Measurements from ENCODE around the gene MVB12B. TPM values are rescaled to one million over a fixed set of nuclear protein-coding genes. Genes with fewer than 3 reads are reported as not detected.

The MVB12B gene
- polyA plus RNA-seq, 1 donor from 2014 or later, result 39.5 TPM

- no peaks in the 10 kb centered on the region for H3K9me2 ChIP-seq (ENCODE audit: insufficient read depth, low read length)
- H3K36me3 ChIP-seq (ENCODE audit: insufficient read depth, low read length), result no peaks in the 10 kb centered on the region
- no peaks in the 10 kb centered on the region for H3F3A ChIP-seq (ENCODE audit: insufficient read depth, low read length, poor library complexity, severe bottlenecking)
- H3K27ac ChIP-seq (ENCODE audit: low read length), result no peak overlapping the region
- no peak overlapping the region for H2AFZ ChIP-seq (ENCODE audit: low read depth, low read length)
- H3K9ac ChIP-seq (ENCODE audit: low read length), result no peak overlapping the region
- H3K9me3 ChIP-seq (ENCODE audit: low read length), result no peaks in the 10 kb centered on the region
- H3K4me2 ChIP-seq (ENCODE audit: low read length), result no peak overlapping the region
- H3K79me2 ChIP-seq (replicated peaks; ENCODE audit: insufficient read depth, low read length), result no peaks in the 10 kb centered on the region
- TF ChIP-seq POLR2AphosphoS5 (IDR thresholded peaks at IDR 0.05) (no peak), RAD21 (conservative IDR thresholded peaks at IDR 0.05) (no peak), CTCF (IDR thresholded peaks at IDR 0.05; ENCODE audit: poor library complexity, severe bottlenecking) (no peak), TAF1 (IDR thresholded peaks at IDR 0.05; ENCODE audit: low read depth) (no peak), REST (IDR thresholded peaks at IDR 0.05; ENCODE audit: borderline replicate concordance) (no peak), SMC3 (conservative IDR thresholded peaks at IDR 0.05; ENCODE audit: poor library complexity) (no peak), EZH2 (IDR thresholded peaks at IDR 0.05; ENCODE audit: borderline replicate concordance, insufficient read depth, low read length, poor library complexity, severe bottlenecking) (no peak), EP300 (conservative IDR thresholded peaks at IDR 0.05; ENCODE audit: poor library complexity, severe bottlenecking) (no peak), MXI1 (conservative IDR thresholded peaks at IDR 0.05; ENCODE audit: poor library complexity, severe bottlenecking) (no peak)
- H3K27me3 ChIP-seq (ENCODE audit: insufficient read depth, low read depth, low read length), result no peaks in the 10 kb centered on the region
- H3K4me3 ChIP-seq (ENCODE audit: low read length), result no peak overlapping the region
- H4K20me1 ChIP-seq (ENCODE audit: insufficient read depth), result no peaks in the 10 kb centered on the region
These were observed 179.2 kb downstream of the MVB12B start for GRCh38 chr9:126505697-126506346.

- TF ChIP-seq POLR2AphosphoS5 (IDR thresholded peaks at IDR 0.05) (no peak), CTCF (IDR thresholded peaks at IDR 0.05; ENCODE audit: poor library complexity, severe bottlenecking) (no peak), MXI1 (conservative IDR thresholded peaks at IDR 0.05; ENCODE audit: poor library complexity, severe bottlenecking) (no peak), TAF1 (IDR thresholded peaks at IDR 0.05; ENCODE audit: low read depth) (no peak), REST (IDR thresholded peaks at IDR 0.05; ENCODE audit: borderline replicate concordance) (no peak), EP300 (conservative IDR thresholded peaks at IDR 0.05; ENCODE audit: poor library complexity, severe bottlenecking) (no peak), SMC3 (conservative IDR thresholded peaks at IDR 0.05; ENCODE audit: poor library complexity) (no peak), RAD21 (conservative IDR thresholded peaks at IDR 0.05) (no peak), EZH2 (IDR thresholded peaks at IDR 0.05; ENCODE audit: borderline replicate concordance, insufficient read depth, low read length, poor library complexity, severe bottlenecking) (no peak)
- Histone ChIP-seq H3K9ac (ENCODE audit: low read length) (no peak overlapping the region), H3K36me3 (ENCODE audit: insufficient read depth, low read length) (no peaks in the 10 kb centered on the region), H3F3A (ENCODE audit: insufficient read depth, low read length, poor library complexity, severe bottlenecking) (no peaks in the 10 kb centered on the region), H3K27me3 (ENCODE audit: insufficient read depth, low read depth, low read length) (no peaks in the 10 kb centered on the region), H3K27ac (ENCODE audit: low read length) (no peak overlapping the region), H2AFZ (ENCODE audit: low read depth, low read length) (no peak overlapping the region), H3K9me2 (ENCODE audit: insufficient read depth, low read length) (no peaks in the 10 kb centered on the region), H3K79me2 (replicated peaks; ENCODE audit: insufficient read depth, low read length) (no peaks in the 10 kb centered on the region), H3K4me2 (ENCODE audit: low read length) (no peak overlapping the region), H4K20me1 (ENCODE audit: insufficient read depth) (no peaks in the 10 kb centered on the region), H3K4me3 (ENCODE audit: low read length) (no peak overlapping the region), H3K9me3 (ENCODE audit: low read length) (no peaks in the 10 kb centered on the region)
These were observed 180.0 kb downstream of the MVB12B start for GRCh38 chr9:126506361-126507317.
